Measurements from ENCODE around the gene MPHOSPH9. TPM values are rescaled to one million over a fixed set of nuclear protein-coding genes. Genes with fewer than 3 reads are reported as not detected.

Gene MPHOSPH9
- total RNA-seq, 2 donors from 2014 or later = 68.4 to 85.3 TPM

DNA sequence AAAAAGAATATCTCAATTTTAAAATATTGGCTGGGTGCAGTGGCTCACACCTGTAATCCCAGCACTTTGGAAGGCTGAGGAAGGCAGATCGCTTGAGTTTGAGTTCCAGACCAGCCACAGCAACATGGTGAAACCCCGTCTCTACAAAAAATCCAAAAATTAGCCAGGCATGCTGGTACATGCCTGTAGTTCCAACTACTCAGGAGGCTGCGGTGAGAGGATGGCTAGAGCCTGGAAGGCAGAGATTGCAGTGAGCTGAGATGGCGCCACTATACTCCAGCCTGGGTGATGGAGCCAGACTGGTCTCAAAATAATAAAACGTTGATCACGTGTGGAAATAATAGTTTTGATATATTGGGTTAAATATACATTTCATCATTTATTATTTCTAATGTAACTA is 6.0 kb upstream of the MPHOSPH9 start:
- Histone ChIP-seq H3K36me3 (ENCODE audit: control insufficient read depth, insufficient read depth, low read length) (peaks cover 24% of the 10 kb centered on the region), H3K9me3 (ENCODE audit: control insufficient read depth, low read length) (no peaks in the 10 kb centered on the region), H3K27ac (ENCODE audit: low read depth, low read length) (no peak overlapping the region), H3K9ac (ENCODE audit: extremely low read depth, low read length, poor library complexity, severe bottlenecking) (no peak overlapping the region), H3K4me3 (ENCODE audit: low read length) (no peak overlapping the region), H3K4me1 (ENCODE audit: control insufficient read depth, insufficient read depth, low read length) (no peaks in the 10 kb centered on the region), H3K27me3 (ENCODE audit: control insufficient read depth, insufficient read depth, low read length, poor library complexity, severe bottlenecking) (no peaks in the 10 kb centered on the region)
- no peaks in the 10 kb centered on the region for H3K9me3 Mint-ChIP-seq
- H3K36me3 Mint-ChIP-seq (ENCODE audit: low read depth) = peaks cover 33% of the 10 kb centered on the region
- H3K27me3 Mint-ChIP-seq (ENCODE audit: insufficient read depth) = no peaks in the 10 kb centered on the region
- peaks cover 7% of the 10 kb centered on the region for H3K4me1 Mint-ChIP-seq
- DNase-seq = no peak
- no peak overlapping the region for H3K27ac Mint-ChIP-seq
- WGBS, 2 experiments (ENCODE audit: insufficient coverage in 1 of 2, insufficient read length in 1 of 2) = 84 to 97% methylated on average over 3 to 5 of the region's 6 CpGs
- H3K4me3 Mint-ChIP-seq = no peak overlapping the region
- TF ChIP-seq, protein P1, sequence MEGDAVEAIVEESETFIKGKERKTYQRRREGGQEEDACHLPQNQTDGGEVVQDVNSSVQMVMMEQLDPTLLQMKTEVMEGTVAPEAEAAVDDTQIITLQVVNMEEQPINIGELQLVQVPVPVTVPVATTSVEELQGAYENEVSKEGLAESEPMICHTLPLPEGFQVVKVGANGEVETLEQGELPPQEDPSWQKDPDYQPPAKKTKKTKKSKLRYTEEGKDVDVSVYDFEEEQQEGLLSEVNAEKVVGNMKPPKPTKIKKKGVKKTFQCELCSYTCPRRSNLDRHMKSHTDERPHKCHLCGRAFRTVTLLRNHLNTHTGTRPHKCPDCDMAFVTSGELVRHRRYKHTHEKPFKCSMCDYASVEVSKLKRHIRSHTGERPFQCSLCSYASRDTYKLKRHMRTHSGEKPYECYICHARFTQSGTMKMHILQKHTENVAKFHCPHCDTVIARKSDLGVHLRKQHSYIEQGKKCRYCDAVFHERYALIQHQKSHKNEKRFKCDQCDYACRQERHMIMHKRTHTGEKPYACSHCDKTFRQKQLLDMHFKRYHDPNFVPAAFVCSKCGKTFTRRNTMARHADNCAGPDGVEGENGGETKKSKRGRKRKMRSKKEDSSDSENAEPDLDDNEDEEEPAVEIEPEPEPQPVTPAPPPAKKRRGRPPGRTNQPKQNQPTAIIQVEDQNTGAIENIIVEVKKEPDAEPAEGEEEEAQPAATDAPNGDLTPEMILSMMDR (conservative IDR thresholded peaks at IDR 0.05) = no peak

DNA sequence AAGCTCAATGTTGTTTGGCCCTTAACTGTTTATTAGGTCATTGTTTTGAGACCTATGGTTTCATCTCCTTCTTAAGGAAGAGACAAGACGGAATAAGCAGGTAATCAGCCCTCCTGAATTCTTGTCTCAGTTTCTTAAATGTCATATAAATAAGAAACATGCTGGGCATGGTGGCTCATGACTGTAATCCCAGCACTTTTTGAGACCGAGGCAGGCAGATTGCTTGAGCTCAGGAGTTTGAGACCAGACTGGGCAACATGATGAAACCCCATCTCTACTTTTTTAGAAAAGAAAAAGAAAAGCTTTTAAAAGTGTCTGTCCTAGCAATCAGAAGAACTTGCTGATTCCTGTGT is 5.4 kb upstream of the MPHOSPH9 start:
- TF ChIP-seq, protein P1 (conservative IDR thresholded peaks at IDR 0.05) = no peak
- H3K36me3 Mint-ChIP-seq (ENCODE audit: low read depth) = peaks cover 29% of the 10 kb centered on the region
- H3K9me3 Mint-ChIP-seq = no peaks in the 10 kb centered on the region
- Histone ChIP-seq H3K27ac (ENCODE audit: low read depth, low read length) (no peak overlapping the region), H3K27me3 (ENCODE audit: control insufficient read depth, insufficient read depth, low read length, poor library complexity, severe bottlenecking) (no peaks in the 10 kb centered on the region), H3K9me3 (ENCODE audit: control insufficient read depth, low read length) (no peaks in the 10 kb centered on the region), H3K9ac (ENCODE audit: extremely low read depth, low read length, poor library complexity, severe bottlenecking) (no peak overlapping the region), H3K4me3 (ENCODE audit: low read length) (no peak overlapping the region), H3K36me3 (ENCODE audit: control insufficient read depth, insufficient read depth, low read length) (peaks cover 24% of the 10 kb centered on the region), H3K4me1 (ENCODE audit: control insufficient read depth, insufficient read depth, low read length) (no peaks in the 10 kb centered on the region)
- no peak overlapping the region for H3K27ac Mint-ChIP-seq
- DNase-seq = no peak
- H3K4me3 Mint-ChIP-seq = no peak overlapping the region
- WGBS, 2 experiments (ENCODE audit: insufficient coverage in 1 of 2, insufficient read length in 1 of 2) = 86 to 88% methylated on average over 2 of the region's 2 CpGs
- H3K27me3 Mint-ChIP-seq (ENCODE audit: insufficient read depth) = no peaks in the 10 kb centered on the region
- peaks cover 7% of the 10 kb centered on the region for H3K4me1 Mint-ChIP-seq

DNA sequence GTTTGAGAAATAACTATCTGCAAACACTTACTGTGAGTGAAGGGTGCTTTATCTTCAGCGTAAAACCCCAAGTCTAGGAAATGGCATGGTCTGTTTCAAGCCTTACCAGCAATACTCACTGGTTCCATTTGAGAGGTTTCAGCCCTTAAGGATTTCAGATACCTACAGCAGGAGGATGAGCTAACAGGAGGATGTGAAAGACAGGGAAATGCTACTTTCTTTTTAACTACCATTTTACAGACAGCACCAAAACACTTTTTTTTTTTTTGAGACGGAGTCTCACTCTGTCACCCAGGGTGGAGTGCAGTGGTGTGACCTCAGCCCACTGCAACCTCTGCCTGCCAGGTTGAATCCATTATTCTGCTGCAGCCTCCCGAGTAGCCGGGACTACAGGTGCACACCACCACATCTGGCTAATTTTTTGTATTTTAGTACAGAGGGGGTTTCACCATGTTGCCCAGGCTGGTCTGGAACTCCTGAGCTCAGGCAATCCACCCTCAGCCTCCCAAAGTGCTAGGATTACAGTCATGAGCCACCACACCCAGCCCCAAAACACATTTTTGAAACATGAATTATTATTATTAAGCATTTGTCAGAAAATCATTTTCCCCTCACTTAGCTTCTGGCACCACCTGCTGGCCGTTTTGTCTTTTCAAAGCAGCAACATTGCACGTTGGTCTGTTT is 4.8 kb upstream of the MPHOSPH9 start:
- H3K9me3 Mint-ChIP-seq = no peaks in the 10 kb centered on the region
- Histone ChIP-seq H3K36me3 (ENCODE audit: control insufficient read depth, insufficient read depth, low read length) (peaks cover 24% of the 10 kb centered on the region), H3K4me3 (ENCODE audit: low read length) (no peak overlapping the region), H3K27ac (ENCODE audit: low read depth, low read length) (no peak overlapping the region), H3K4me1 (ENCODE audit: control insufficient read depth, insufficient read depth, low read length) (no peaks in the 10 kb centered on the region), H3K9me3 (ENCODE audit: control insufficient read depth, low read length) (no peaks in the 10 kb centered on the region), H3K27me3 (ENCODE audit: control insufficient read depth, insufficient read depth, low read length, poor library complexity, severe bottlenecking) (no peaks in the 10 kb centered on the region), H3K9ac (ENCODE audit: extremely low read depth, low read length, poor library complexity, severe bottlenecking) (no peak overlapping the region)
- no peak overlapping the region for H3K4me3 Mint-ChIP-seq
- no peaks in the 10 kb centered on the region for H3K27me3 Mint-ChIP-seq (ENCODE audit: insufficient read depth)
- peak; percentile 87 for DNase-seq
- peaks cover 7% of the 10 kb centered on the region for H3K4me1 Mint-ChIP-seq
- 53 to 75% methylated on average over 4 to 6 of the region's 6 CpGs for WGBS, 2 experiments (ENCODE audit: insufficient coverage in 1 of 2, insufficient read length in 1 of 2)
- peaks cover 28% of the 10 kb centered on the region for H3K36me3 Mint-ChIP-seq (ENCODE audit: low read depth)
- no peak overlapping the region for H3K27ac Mint-ChIP-seq
- TF ChIP-seq, protein P1 (conservative IDR thresholded peaks at IDR 0.05) = peak; percentile 86

Data from endodermal cell (in vitro differentiated cells).